Stimulated activated CD8-positive, alpha-beta memory T cell treated with anti-CD3 and anti-CD28 coated beads, Interleukin-4, amount 100 ng/mL, for 4 hours (primary cell): Measurements from ENCODE around the gene INHBA.

Source experiments
- DNase-seq, 2 donors: peaks; one replicate each; pipeline ENCODE4 v3.0.0-alpha.2; 2020; ENCODE audit warnings: low read depth in 2 of 2, low spot score in 1 of 2

Gene INHBA

GRCh38 chr7:41711283-41712064, 8.6 kb upstream of the INHBA start:
- no peak for DNase-seq

GRCh38 chr7:41710838-41711237, 7.9 kb upstream of the INHBA start:
- DNase-seq = no peak

GRCh38 chr7:41709621-41710020, 6.7 kb upstream of the INHBA start:
- no peak for DNase-seq

GRCh38 chr7:41708581-41709358, 5.9 kb upstream of the INHBA start:
- DNase-seq = no peak

- DNase-seq = no peak
These were observed 3.5 kb upstream of the INHBA start for GRCh38 chr7:41706228-41706930.

- DNase-seq = peak; percentile 7 to 12
These were observed 2.4 kb upstream of the INHBA start for GRCh38 chr7:41705109-41705901.

- no peak for DNase-seq
These were observed 1.6 kb downstream of the INHBA start for GRCh38 chr7:41701068-41701941.

GRCh38 chr7:41700044-41700471, 2.8 kb downstream of the INHBA start:
- no peak for DNase-seq

GRCh38 chr7:41699516-41699915, 3.4 kb downstream of the INHBA start:
- DNase-seq = no peak

GRCh38 chr7:41698726-41699125, 4.2 kb downstream of the INHBA start:
- no peak for DNase-seq

- DNase-seq = no peak
These were observed 4.8 kb downstream of the INHBA start for GRCh38 chr7:41698114-41698513.

GRCh38 chr7:41696323-41696916, 6.5 kb downstream of the INHBA start:
- no peak for DNase-seq

GRCh38 chr7:41695661-41696322, 7.1 kb downstream of the INHBA start:
- DNase-seq = no peak

GRCh38 chr7:41694495-41694894, 8.4 kb downstream of the INHBA start:
- DNase-seq = no peak

- no peak for DNase-seq
These were observed 9.5 kb downstream of the INHBA start for GRCh38 chr7:41693150-41693997.

GRCh38 chr7:41692251-41692650, 10.6 kb downstream of the INHBA start:
- no peak for DNase-seq

GRCh38 chr7:41691286-41692190, 11.4 kb downstream of the INHBA start:
- no peak for DNase-seq
